HepG2 (cell line): ENCODE results near the gene NOP56. TPM values are rescaled to one million over a fixed set of nuclear protein-coding genes. Genes with fewer than 3 reads are reported as not detected.
A peak's percentile ranks its signal among the peaks of the same experiment; 100 is the strongest.

Source experiments
- HNF1A ChIP-seq, 2 experiments: sonication (generic) in 1 of 2; formaldehyde crosslinking in 1 of 2; IDR thresholded peaks; 2 replicates each; pipeline versions ENCODE4 v1.4.0 to v1.6.1; 2016 to 2020; ENCODE audit warnings: borderline replicate concordance in 1 of 2, low read depth in 1 of 2, mild to moderate bottlenecking in 1 of 2, missing genetic modification reagents in 1 of 2
- IRX3 ChIP-seq: sonication (generic); formaldehyde crosslinking; IDR thresholded peaks from 2 replicates; pipeline ENCODE4 v1.8.1; 2023; ENCODE audit warnings: mild to moderate bottlenecking, low read depth, missing genetic modification reagents, borderline replicate concordance
- SYNCRIP ChIP-seq: fragments of 200-400 bp; formaldehyde crosslinking; IDR thresholded peaks from 2 replicates; pipeline ENCODE4 v1.6.1; 2018; ENCODE audit warnings: mild to moderate bottlenecking, low read depth, low read length; ENCODE audit not compliant: insufficient read depth
- TCF12 ChIP-seq, 2 experiments: fragments of 450-650 bp in 1 of 2; sonication (generic) in 1 of 2; formaldehyde crosslinking in 1 of 2; IDR thresholded peaks; 2 replicates each; pipeline versions ENCODE4 v1.6.1 to v1.8.0; 2017 to 2022; ENCODE audit warnings: antibody characterized with exemption in 1 of 2, mild to moderate bottlenecking in 1 of 2, missing genetic modification reagents in 1 of 2, moderate library complexity in 1 of 2
- ZBTB38 ChIP-seq: sonication (generic); formaldehyde crosslinking; IDR thresholded peaks from 2 replicates; pipeline ENCODE4 v1.5.1; 2020; ENCODE audit warnings: mild to moderate bottlenecking, missing genetic modification reagents
- ZFP36L2 ChIP-seq: sonication (generic); formaldehyde crosslinking; IDR thresholded peaks from 2 replicates; pipeline ENCODE4 v1.4.0; 2020; ENCODE audit warnings: missing genetic modification reagents
- ZNF121 ChIP-seq: sonication (generic); formaldehyde crosslinking; IDR thresholded peaks from 2 replicates; pipeline ENCODE4 v1.5.0; 2020; ENCODE audit warnings: mild to moderate bottlenecking, missing genetic modification reagents
- ZNF282 ChIP-seq: fragments of 450-650 bp; IDR thresholded peaks from 2 replicates; pipeline ENCODE4 v1.6.1; 2018; ENCODE audit not compliant: partially characterized antibody
- ZNF646 ChIP-seq: sonication (generic); formaldehyde crosslinking; IDR thresholded peaks from 2 replicates; pipeline ENCODE4 v1.9.0; 2021; ENCODE audit warnings: mild to moderate bottlenecking, missing genetic modification reagents
- ZNF761 ChIP-seq: sonication (generic); formaldehyde crosslinking; conservative IDR thresholded peaks from 2 replicates; pipeline ENCODE4 v1.4.0; 2020; ENCODE audit warnings: mild to moderate bottlenecking, missing genetic modification reagents
- ZNF841 ChIP-seq: sonication (generic); formaldehyde crosslinking; IDR thresholded peaks from 2 replicates; pipeline ENCODE4 v1.8.1; 2023; ENCODE audit warnings: missing genetic modification reagents, borderline replicate concordance
- polyA plus RNA-seq, 8 experiments: library from polyadenylated mRNA; depleted of rRNA in 3 of 8; stranded (reverse) in 7 of 8; unstranded in 1 of 8; fragments of >200 nt; fragmentation: Illumina TruSeq in 4 of 8; extraction: Trizol in 4 of 8; gene quantifications; 2 replicates each; pipeline versions ENCODE4 v1.2.1 to v1.2.3, GENCODE V29; 2011 to 2016; ENCODE audit warnings: low read depth in 4 of 8, missing spikeins in 1 of 8, mixed read lengths in 1 of 8; ENCODE audit not compliant: insufficient read depth in 1 of 8
- total RNA-seq, 5 experiments: library from RNA; depleted of rRNA; stranded (reverse); fragments of >200 nt; fragmentation: Illumina TruSeq; extraction: Trizol; gene quantifications; 2 replicates each; pipeline ENCODE4 v1.2.3, GENCODE V29; 2016; ENCODE audit warnings: low read depth in 1 of 5
- TF ChIP-seq, protein P1 (sequence below): sonication (generic); formaldehyde crosslinking; IDR thresholded peaks from 2 replicates; pipeline ENCODE4 v1.4.0; 2020; ENCODE audit warnings: missing genetic modification reagents
- TF ChIP-seq, protein P2 (sequence below): IDR thresholded peaks from 2 replicates; pipeline ENCODE4 v1.6.1; 2016; ENCODE audit warnings: mild to moderate bottlenecking

The NOP56 gene
- total and polyA plus RNA-seq, 2 of the 13 experiments (the other 11 are each of a cell fraction or from before 2014, with no cell fraction given) = 369 to 1,116 TPM

GRCh38 chr20:2663887-2664719 is 11.7 kb downstream of the NOP56 start, which contains the start of gene IDH3B (continued):
- TF ChIP-seq IRX3 (CRISPR knock-in tag) (peak; percentile 81; the same call in 1 of the 2 replicates), ZNF121 (CRISPR knock-in tag) (no peak), ZNF646 (CRISPR knock-in tag) (no peak), ZFP36L2 (no peak), TCF12 (IDR thresholded peaks at IDR 0.05) (no peak), TCF12 (CRISPR knock-in tag; IDR thresholded peaks at IDR 0.05) (peak; percentile 75; the same call in 1 of the 2 replicates), ZNF282 (no peak), SYNCRIP (no peak), ZNF841 (0 out of 2 replicates have a peak, but pooled peaks have one; percentile 20), ZBTB38 (CRISPR knock-in tag) (peak; percentile 98), ZNF761 (CRISPR knock-in tag) (peak; percentile 91), HNF1A (IDR thresholded peaks at IDR 0.05; ENCODE audit: low read depth) (peak; percentile 48; the same call in 1 of the 2 replicates), HNF1A (CRISPR knock-in tag; IDR thresholded peaks at IDR 0.05; ENCODE audit: borderline replicate concordance) (peak; percentile 78)
- TF ChIP-seq, protein P1, sequence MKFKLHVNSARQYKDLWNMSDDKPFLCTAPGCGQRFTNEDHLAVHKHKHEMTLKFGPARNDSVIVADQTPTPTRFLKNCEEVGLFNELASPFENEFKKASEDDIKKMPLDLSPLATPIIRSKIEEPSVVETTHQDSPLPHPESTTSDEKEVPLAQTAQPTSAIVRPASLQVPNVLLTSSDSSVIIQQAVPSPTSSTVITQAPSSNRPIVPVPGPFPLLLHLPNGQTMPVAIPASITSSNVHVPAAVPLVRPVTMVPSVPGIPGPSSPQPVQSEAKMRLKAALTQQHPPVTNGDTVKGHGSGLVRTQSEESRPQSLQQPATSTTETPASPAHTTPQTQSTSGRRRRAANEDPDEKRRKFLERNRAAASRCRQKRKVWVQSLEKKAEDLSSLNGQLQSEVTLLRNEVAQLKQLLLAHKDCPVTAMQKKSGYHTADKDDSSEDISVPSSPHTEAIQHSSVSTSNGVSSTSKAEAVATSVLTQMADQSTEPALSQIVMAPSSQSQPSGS = peak; percentile 89
- TF ChIP-seq, protein P2, sequence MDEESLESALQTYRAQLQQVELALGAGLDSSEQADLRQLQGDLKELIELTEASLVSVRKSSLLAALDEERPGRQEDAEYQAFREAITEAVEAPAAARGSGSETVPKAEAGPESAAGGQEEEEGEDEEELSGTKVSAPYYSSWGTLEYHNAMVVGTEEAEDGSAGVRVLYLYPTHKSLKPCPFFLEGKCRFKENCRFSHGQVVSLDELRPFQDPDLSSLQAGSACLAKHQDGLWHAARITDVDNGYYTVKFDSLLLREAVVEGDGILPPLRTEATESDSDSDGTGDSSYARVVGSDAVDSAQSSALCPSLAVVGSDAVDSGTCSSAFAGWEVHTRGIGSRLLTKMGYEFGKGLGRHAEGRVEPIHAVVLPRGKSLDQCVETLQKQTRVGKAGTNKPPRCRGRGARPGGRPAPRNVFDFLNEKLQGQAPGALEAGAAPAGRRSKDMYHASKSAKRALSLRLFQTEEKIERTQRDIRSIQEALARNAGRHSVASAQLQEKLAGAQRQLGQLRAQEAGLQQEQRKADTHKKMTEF (CRISPR knock-in tag) = peak; percentile 99
